Measurements from ENCODE around the gene BEAN1.

GRCh38 chr16:66432429-66432828, 5.3 kb downstream of the BEAN1 start:
- TF ChIP-seq CTCF (IDR thresholded peaks at IDR 0.05 in 2 of 3, conservative IDR thresholded peaks at IDR 0.05 in 1 of 3; ENCODE audit: borderline replicate concordance in 1 of 3, insufficient read depth in 1 of 3, low read depth in 2 of 3, low read length in 2 of 3) (no peak), ATF3 (IDR thresholded peaks at IDR 0.05) (no peak), MAX (IDR thresholded peaks at IDR 0.05) (no peak), ZBTB33 (IDR thresholded peaks at IDR 0.05; ENCODE audit: extremely low read depth, insufficient replicate concordance, low read length) (no peak), POLR2A (IDR thresholded peaks at IDR 0.05; ENCODE audit: borderline replicate concordance, extremely low read depth, insufficient read depth, insufficient read length) (no peak), POLR2AphosphoS5 (IDR thresholded peaks at IDR 0.05; ENCODE audit: low read depth, low read length) (no peak), CEBPB (IDR thresholded peaks at IDR 0.05; ENCODE audit: low read depth) (no peak), SIN3A (IDR thresholded peaks at IDR 0.05; ENCODE audit: low read depth) (no peak), YY1 (IDR thresholded peaks at IDR 0.05; ENCODE audit: extremely low read depth, insufficient replicate concordance, low read depth, low read length) (no peak), CBX3 (IDR thresholded peaks at IDR 0.05; ENCODE audit: low read depth) (no peak)

All from HCT116 (cell line).